ENCODE results near the gene CASP1. TPM values are rescaled to one million over a fixed set of nuclear protein-coding genes. Genes with fewer than 3 reads are reported as not detected.

The CASP1 gene
- total RNA-seq, 1 donor from 2014 or later, result 2.7 TPM

- Mint-ChIP-seq H3K27me3 (ENCODE audit: low read depth) (no peaks in the 10 kb centered on the region), H3K4me1 (no peaks in the 10 kb centered on the region), H3K27ac (no peak overlapping the region), H3K4me3 (no peak overlapping the region), H3K9me3 (peaks cover 26% of the 10 kb centered on the region), H3K36me3 (peaks cover 3% of the 10 kb centered on the region)
- DNase-seq (ENCODE audit: low spot score in 2 of 2, unreplicated experiment in 2 of 2), result no peak
- TF ChIP-seq CTCF (IDR thresholded peaks at IDR 0.05; ENCODE audit: unreplicated experiment), result no peak
These were observed 21.5 kb upstream of the CASP1 start for GRCh38 chr11:105056446-105056845.

- no peak overlapping the region for H3K4me3 Mint-ChIP-seq
- peaks cover 23% of the 10 kb centered on the region for H3K9me3 Mint-ChIP-seq
- no peaks in the 10 kb centered on the region for H3K27me3 Mint-ChIP-seq (ENCODE audit: low read depth)
- H3K4me1 Mint-ChIP-seq, result no peaks in the 10 kb centered on the region
- H3K36me3 Mint-ChIP-seq, result peaks cover 3% of the 10 kb centered on the region
- H3K27ac Mint-ChIP-seq, result no peak overlapping the region
- TF ChIP-seq CTCF (IDR thresholded peaks at IDR 0.05; ENCODE audit: unreplicated experiment), result no peak
- DNase-seq (ENCODE audit: low spot score in 2 of 2, unreplicated experiment in 2 of 2), result no peak
These were observed 20.0 kb upstream of the CASP1 start for GRCh38 chr11:105054723-105055493.

- Mint-ChIP-seq H3K9me3 (peaks cover 23% of the 10 kb centered on the region), H3K36me3 (peaks cover 3% of the 10 kb centered on the region), H3K27me3 (ENCODE audit: low read depth) (no peaks in the 10 kb centered on the region), H3K27ac (no peak overlapping the region), H3K4me3 (no peak overlapping the region), H3K4me1 (peaks cover under 1% of the 10 kb centered on the region)
- TF ChIP-seq CTCF (IDR thresholded peaks at IDR 0.05; ENCODE audit: unreplicated experiment), result no peak
- DNase-seq (ENCODE audit: low spot score in 2 of 2, unreplicated experiment in 2 of 2), result no peak
These were observed 17.5 kb upstream of the CASP1 start for GRCh38 chr11:105052487-105052886.

- no peak overlapping the region for H3K4me3 Mint-ChIP-seq
- peaks cover 3% of the 10 kb centered on the region for H3K36me3 Mint-ChIP-seq
- no peaks in the 10 kb centered on the region for H3K27me3 Mint-ChIP-seq (ENCODE audit: low read depth)
- H3K9me3 Mint-ChIP-seq, result peaks cover 26% of the 10 kb centered on the region
- DNase-seq (ENCODE audit: low spot score in 2 of 2, unreplicated experiment in 2 of 2), result no peak
- H3K4me1 Mint-ChIP-seq, result peaks cover 9% of the 10 kb centered on the region
- no peak for TF ChIP-seq CTCF (IDR thresholded peaks at IDR 0.05; ENCODE audit: unreplicated experiment)
- no peak overlapping the region for H3K27ac Mint-ChIP-seq
These were observed 16.6 kb upstream of the CASP1 start for GRCh38 chr11:105051559-105051958.

- Mint-ChIP-seq H3K4me3 (no peak overlapping the region), H3K27me3 (ENCODE audit: low read depth) (no peaks in the 10 kb centered on the region), H3K9me3 (peaks cover 26% of the 10 kb centered on the region), H3K36me3 (peaks cover 3% of the 10 kb centered on the region), H3K27ac (no peak overlapping the region), H3K4me1 (peaks cover 18% of the 10 kb centered on the region)
- no peak for TF ChIP-seq CTCF (IDR thresholded peaks at IDR 0.05; ENCODE audit: unreplicated experiment)
- no peak for DNase-seq (ENCODE audit: low spot score in 2 of 2, unreplicated experiment in 2 of 2)
These were observed 14.5 kb upstream of the CASP1 start for GRCh38 chr11:105049481-105049880.

Data from mesothelial cell of epicardium (in vitro differentiated cells).